Activated T-helper 9 cell treated with anti-CD3 and anti-CD28 coated beads, Interleukin-2, amount 50 U/mL, for 16 hours (primary cell): ENCODE data around the gene PTPRCAP.
"Not testable (repeated sequence)": the region's sequence is repeated elsewhere in the genome, so short reads cannot be mapped to it uniquely, and the experiment has no call there.

ENCODE experiments used
- DNase-seq: peaks from one replicate; pipeline ENCODE4 v3.0.0-alpha.2; 2020; ENCODE audit warnings: low read depth

Gene PTPRCAP

GRCh38 chr11:67440229-67441097 lies 3.0 kb upstream of the PTPRCAP start:
- DNase-seq, result no peak

GRCh38 chr11:67439321-67440228 lies 2.1 kb upstream of the PTPRCAP start:
- DNase-seq, result no peak

- peak; percentile 69 for DNase-seq
Measured at GRCh38 chr11:67438158-67438902, 848 bp upstream of the PTPRCAP start.

GRCh38 chr11:67437809-67438157 lies 301 bp upstream of the PTPRCAP start:
- no peak for DNase-seq

- no peak for DNase-seq
Measured at GRCh38 chr11:67436459-67437081, 912 bp downstream of the PTPRCAP start.

- no peak for DNase-seq
Measured at GRCh38 chr11:67435727-67436458, 1.6 kb downstream of the PTPRCAP start.

GRCh38 chr11:67435031-67435726 lies 2.3 kb downstream of the PTPRCAP start:
- no peak for DNase-seq

- no peak for DNase-seq
Measured at GRCh38 chr11:67434395-67434881, 3.0 kb downstream of the PTPRCAP start.

- no peak for DNase-seq
Measured at GRCh38 chr11:67433536-67434394, 3.7 kb downstream of the PTPRCAP start.

- no peak for DNase-seq
Measured at GRCh38 chr11:67432655-67433349, 4.7 kb downstream of the PTPRCAP start.

- no peak for DNase-seq
Measured at GRCh38 chr11:67431346-67432249, 5.9 kb downstream of the PTPRCAP start.

- DNase-seq, result no peak
Measured at GRCh38 chr11:67429722-67430121, 7.8 kb downstream of the PTPRCAP start.

- DNase-seq, result no peak
Measured at GRCh38 chr11:67429038-67429668, 8.3 kb downstream of the PTPRCAP start.

GRCh38 chr11:67428052-67429001 lies 9.2 kb downstream of the PTPRCAP start, which contains the start of gene RPS6KB2:
Gene RPS6KB2 (plus strand): TSS chr11:67428494. CDS start chr11:67428546, 52 bp downstream.
- DNase-seq, result peak; percentile 98

GRCh38 chr11:67427364-67427859 lies 10.1 kb downstream of the PTPRCAP start:
- not testable (repeated sequence) for DNase-seq
